ENCODE data around the gene CACNA1F. TPM values are rescaled to one million over a fixed set of nuclear protein-coding genes. Genes with fewer than 3 reads are reported as not detected.
A peak's percentile ranks its signal among the peaks of the same experiment; 100 is the strongest.

Gene CACNA1F
- total and polyA plus RNA-seq, 9 of the 15 experiments (the other 6 are each of a cell fraction or from before 2014, with no cell fraction given), result under 0.01 to 0.41 (median 0.03) TPM; not detected in 3

DNA sequence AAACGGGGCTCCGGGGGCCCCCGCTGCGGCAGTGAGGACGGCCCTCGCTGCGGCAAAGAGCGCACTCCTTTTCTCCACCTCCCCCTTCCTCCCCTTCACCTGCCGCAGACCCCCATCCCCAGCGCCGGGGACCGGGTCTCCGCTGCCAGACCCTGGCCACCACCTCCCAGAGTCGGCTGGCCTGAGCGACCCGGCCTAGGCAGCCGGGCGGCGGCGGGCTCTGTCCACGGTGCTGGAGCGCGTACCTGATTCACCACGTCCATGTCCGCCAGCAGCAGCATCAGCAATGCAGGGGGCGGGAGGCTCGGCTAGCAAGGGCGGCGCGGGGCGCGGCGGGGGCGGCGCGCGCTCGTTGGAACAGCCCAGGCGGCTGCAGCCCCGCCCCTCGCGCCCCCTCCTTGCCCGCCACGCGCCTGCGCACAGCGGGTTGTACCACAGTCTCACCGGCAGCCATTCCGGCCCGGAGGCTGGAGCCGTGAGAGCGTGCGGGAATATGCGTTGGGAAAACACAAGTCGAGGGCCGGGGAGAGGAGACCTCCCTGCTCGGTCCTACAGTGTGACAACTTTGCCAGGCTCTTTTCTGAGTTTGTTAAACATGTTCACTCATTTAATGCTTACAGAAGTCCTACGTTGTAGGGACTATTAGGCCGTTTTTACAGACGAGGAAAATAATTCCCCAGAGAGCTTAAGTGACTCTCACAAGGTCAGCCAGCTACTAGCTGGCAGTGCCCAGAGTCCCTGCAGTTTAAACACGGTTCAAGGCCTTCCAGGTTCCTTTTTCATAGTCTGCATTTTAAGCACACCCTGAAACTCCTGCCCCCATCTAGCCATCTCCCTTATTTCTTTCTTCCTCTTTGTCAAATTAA, 33.0 kb downstream of the CACNA1F start, which contains the start of gene SYP (continued):
- no peak for TF ChIP-seq SAP30 (IDR thresholded peaks at IDR 0.05; ENCODE audit: borderline replicate concordance, insufficient read depth, low read depth, low read length, poor library complexity, severe bottlenecking)
- TF ChIP-seq, protein P1, sequence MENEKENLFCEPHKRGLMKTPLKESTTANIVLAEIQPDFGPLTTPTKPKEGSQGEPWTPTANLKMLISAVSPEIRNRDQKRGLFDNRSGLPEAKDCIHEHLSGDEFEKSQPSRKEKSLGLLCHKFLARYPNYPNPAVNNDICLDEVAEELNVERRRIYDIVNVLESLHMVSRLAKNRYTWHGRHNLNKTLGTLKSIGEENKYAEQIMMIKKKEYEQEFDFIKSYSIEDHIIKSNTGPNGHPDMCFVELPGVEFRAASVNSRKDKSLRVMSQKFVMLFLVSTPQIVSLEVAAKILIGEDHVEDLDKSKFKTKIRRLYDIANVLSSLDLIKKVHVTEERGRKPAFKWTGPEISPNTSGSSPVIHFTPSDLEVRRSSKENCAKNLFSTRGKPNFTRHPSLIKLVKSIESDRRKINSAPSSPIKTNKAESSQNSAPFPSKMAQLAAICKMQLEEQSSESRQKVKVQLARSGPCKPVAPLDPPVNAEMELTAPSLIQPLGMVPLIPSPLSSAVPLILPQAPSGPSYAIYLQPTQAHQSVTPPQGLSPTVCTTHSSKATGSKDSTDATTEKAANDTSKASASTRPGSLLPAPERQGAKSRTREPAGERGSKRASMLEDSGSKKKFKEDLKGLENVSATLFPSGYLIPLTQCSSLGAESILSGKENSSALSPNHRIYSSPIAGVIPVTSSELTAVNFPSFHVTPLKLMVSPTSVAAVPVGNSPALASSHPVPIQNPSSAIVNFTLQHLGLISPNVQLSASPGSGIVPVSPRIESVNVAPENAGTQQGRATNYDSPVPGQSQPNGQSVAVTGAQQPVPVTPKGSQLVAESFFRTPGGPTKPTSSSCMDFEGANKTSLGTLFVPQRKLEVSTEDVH (IDR thresholded peaks at IDR 0.05; ENCODE audit: low read depth, partially characterized antibody), result no peak
- TF ChIP-seq KDM4B (IDR thresholded peaks at IDR 0.05; ENCODE audit: borderline replicate concordance in 2 of 2, low read depth in 1 of 2), result 0 out of 4 replicates have a peak, but pooled peaks of 1 of the 2 experiments have one; percentile 30
- TF ChIP-seq HDAC8 (tag; IDR thresholded peaks at IDR 0.05), result no peak; the same call in 1 of the 2 replicates
- TF ChIP-seq ZNF764 (CRISPR knock-in tag; IDR thresholded peaks at IDR 0.05; ENCODE audit: low read depth), result no peak
- TF ChIP-seq, protein P2, sequence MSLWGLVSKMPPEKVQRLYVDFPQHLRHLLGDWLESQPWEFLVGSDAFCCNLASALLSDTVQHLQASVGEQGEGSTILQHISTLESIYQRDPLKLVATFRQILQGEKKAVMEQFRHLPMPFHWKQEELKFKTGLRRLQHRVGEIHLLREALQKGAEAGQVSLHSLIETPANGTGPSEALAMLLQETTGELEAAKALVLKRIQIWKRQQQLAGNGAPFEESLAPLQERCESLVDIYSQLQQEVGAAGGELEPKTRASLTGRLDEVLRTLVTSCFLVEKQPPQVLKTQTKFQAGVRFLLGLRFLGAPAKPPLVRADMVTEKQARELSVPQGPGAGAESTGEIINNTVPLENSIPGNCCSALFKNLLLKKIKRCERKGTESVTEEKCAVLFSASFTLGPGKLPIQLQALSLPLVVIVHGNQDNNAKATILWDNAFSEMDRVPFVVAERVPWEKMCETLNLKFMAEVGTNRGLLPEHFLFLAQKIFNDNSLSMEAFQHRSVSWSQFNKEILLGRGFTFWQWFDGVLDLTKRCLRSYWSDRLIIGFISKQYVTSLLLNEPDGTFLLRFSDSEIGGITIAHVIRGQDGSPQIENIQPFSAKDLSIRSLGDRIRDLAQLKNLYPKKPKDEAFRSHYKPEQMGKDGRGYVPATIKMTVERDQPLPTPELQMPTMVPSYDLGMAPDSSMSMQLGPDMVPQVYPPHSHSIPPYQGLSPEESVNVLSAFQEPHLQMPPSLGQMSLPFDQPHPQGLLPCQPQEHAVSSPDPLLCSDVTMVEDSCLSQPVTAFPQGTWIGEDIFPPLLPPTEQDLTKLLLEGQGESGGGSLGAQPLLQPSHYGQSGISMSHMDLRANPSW (CRISPR knock-in tag; IDR thresholded peaks at IDR 0.05), result no peak
- TF ChIP-seq NCOA2 (IDR thresholded peaks at IDR 0.05; ENCODE audit: partially characterized antibody in 2 of 2), result no peak
- no peak for TF ChIP-seq TRIM24 (IDR thresholded peaks at IDR 0.05)
- TF ChIP-seq, protein P3, sequence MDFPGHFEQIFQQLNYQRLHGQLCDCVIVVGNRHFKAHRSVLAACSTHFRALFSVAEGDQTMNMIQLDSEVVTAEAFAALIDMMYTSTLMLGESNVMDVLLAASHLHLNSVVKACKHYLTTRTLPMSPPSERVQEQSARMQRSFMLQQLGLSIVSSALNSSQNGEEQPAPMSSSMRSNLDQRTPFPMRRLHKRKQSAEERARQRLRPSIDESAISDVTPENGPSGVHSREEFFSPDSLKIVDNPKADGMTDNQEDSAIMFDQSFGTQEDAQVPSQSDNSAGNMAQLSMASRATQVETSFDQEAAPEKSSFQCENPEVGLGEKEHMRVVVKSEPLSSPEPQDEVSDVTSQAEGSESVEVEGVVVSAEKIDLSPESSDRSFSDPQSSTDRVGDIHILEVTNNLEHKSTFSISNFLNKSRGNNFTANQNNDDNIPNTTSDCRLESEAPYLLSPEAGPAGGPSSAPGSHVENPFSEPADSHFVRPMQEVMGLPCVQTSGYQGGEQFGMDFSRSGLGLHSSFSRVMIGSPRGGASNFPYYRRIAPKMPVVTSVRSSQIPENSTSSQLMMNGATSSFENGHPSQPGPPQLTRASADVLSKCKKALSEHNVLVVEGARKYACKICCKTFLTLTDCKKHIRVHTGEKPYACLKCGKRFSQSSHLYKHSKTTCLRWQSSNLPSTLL (IDR thresholded peaks at IDR 0.05), result no peak
- peak; percentile 96 for TF ChIP-seq CCNT2 (IDR thresholded peaks at IDR 0.05; ENCODE audit: borderline replicate concordance, extremely low read depth, insufficient read length, low read depth, low read length)
- TF ChIP-seq ZFP1 (CRISPR knock-in tag; IDR thresholded peaks at IDR 0.05), result no peak
- TF ChIP-seq, protein P4, sequence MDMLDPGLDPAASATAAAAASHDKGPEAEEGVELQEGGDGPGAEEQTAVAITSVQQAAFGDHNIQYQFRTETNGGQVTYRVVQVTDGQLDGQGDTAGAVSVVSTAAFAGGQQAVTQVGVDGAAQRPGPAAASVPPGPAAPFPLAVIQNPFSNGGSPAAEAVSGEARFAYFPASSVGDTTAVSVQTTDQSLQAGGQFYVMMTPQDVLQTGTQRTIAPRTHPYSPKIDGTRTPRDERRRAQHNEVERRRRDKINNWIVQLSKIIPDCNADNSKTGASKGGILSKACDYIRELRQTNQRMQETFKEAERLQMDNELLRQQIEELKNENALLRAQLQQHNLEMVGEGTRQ (CRISPR knock-in tag; IDR thresholded peaks at IDR 0.05), result no peak
- no peak for TF ChIP-seq TEAD4 (IDR thresholded peaks at IDR 0.05; ENCODE audit: low read length)
- TF ChIP-seq TEAD4 (CRISPR knock-in tag; IDR thresholded peaks at IDR 0.05; ENCODE audit: borderline replicate concordance), result no peak
- TF ChIP-seq IRF2 (CRISPR knock-in tag; IDR thresholded peaks at IDR 0.05), result no peak
- TF ChIP-seq TAF15 (IDR thresholded peaks at IDR 0.05; ENCODE audit: low read depth, low read length), result no peak
- peak; percentile 79 for TF ChIP-seq MEIS2 (IDR thresholded peaks at IDR 0.05; ENCODE audit: partially characterized antibody)
